Measurements from ENCODE around the gene VPS26C.
"Not testable (repeated sequence)": the region's sequence is repeated elsewhere in the genome, so short reads cannot be mapped to it uniquely, and the experiment has no call there.

Gene VPS26C

DNA sequence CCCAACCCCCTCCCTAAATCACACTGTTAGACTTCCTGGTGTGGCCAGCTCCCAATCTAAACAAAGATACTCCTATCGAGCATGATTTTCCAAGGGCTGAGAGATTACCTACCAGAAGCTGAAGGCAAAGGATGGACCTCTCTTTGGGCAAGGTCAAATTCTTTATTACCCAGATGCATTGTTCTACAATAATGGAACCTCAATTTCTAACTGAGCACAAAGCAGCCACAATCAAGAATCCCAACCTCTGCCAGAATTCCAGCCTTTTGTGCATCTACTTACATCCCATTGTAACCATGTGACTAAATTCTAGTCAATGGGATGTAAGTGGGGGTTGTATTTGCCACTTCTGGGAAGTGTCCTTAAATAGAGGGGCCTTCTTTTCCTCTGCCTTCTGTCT lies 24.9 kb upstream of the VPS26C start:
- no peak for DNase-seq
- no peaks in the 10 kb centered on the region for H3K27me3 ChIP-seq (ENCODE audit: insufficient read depth, low read depth, severe bottlenecking)
- no peak overlapping the region for H3K27ac ChIP-seq
- H3K4me3 ChIP-seq (ENCODE audit: low read depth, low read length), result no peak overlapping the region
- TF ChIP-seq, protein P1, sequence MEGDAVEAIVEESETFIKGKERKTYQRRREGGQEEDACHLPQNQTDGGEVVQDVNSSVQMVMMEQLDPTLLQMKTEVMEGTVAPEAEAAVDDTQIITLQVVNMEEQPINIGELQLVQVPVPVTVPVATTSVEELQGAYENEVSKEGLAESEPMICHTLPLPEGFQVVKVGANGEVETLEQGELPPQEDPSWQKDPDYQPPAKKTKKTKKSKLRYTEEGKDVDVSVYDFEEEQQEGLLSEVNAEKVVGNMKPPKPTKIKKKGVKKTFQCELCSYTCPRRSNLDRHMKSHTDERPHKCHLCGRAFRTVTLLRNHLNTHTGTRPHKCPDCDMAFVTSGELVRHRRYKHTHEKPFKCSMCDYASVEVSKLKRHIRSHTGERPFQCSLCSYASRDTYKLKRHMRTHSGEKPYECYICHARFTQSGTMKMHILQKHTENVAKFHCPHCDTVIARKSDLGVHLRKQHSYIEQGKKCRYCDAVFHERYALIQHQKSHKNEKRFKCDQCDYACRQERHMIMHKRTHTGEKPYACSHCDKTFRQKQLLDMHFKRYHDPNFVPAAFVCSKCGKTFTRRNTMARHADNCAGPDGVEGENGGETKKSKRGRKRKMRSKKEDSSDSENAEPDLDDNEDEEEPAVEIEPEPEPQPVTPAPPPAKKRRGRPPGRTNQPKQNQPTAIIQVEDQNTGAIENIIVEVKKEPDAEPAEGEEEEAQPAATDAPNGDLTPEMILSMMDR (IDR thresholded peaks at IDR 0.05; ENCODE audit: low read depth, low read length), result no peak
- no peaks in the 10 kb centered on the region; the same call in 1 of the 2 replicates for H3K36me3 ChIP-seq
- H3K9me3 ChIP-seq (ENCODE audit: severe bottlenecking), result no peaks in the 10 kb centered on the region

DNA sequence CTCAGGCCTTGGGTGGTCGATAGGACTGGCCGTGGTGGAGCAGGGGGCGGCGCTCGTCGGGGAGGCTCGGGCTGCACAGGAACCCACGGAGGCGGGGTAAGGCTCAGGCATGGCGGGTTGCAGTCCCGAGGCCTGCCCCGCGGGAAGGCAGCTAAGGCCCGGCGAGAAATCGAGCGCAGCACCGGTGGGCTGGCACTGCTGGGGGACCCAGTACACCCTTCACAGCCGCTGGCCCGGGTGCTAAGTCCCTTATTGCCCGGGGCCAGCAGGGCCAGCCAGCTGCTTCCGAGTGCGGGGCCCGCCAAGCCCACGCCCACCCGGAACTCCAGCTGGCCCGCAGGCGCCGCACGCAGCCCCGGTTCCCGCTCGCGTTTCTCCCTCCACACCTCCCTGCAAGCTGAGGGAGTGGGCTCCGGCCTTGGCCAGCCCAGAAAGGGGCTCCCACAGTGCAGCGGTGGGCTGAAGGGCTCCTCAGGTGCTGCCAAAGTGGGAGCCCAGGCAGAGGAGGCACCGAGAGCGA lies 16.1 kb upstream of the VPS26C start:
- H3K36me3 ChIP-seq; H3K27me3 ChIP-seq (ENCODE audit: insufficient read depth, low read depth, severe bottlenecking); H3K4me3 ChIP-seq (ENCODE audit: low read depth, low read length); H3K27ac ChIP-seq; DNase-seq; H3K9me3 ChIP-seq (ENCODE audit: severe bottlenecking): not testable (repeated sequence)

DNA sequence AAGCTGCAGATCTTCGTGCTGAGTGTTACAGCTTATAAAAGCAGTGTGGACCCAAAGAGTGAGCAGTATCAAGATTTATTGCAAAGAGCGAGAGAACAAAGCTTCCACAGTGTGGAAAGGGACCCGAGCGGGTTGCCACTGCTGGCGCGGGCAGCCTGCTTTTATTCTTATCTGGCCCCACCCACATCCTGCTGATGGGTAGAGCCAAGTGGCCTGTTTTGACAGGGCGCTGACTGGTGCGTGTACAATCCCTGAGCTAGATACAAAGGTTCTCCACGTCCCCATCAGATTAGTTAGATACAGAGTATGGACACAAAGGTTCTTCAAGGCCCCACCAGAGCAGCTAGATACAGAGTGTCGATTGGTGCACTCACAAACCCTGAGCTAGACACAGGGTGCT lies 15.5 kb upstream of the VPS26C start:
- not testable (repeated sequence) for H3K27me3 ChIP-seq (ENCODE audit: insufficient read depth, low read depth, severe bottlenecking); H3K36me3 ChIP-seq; H3K4me3 ChIP-seq (ENCODE audit: low read depth, low read length); H3K9me3 ChIP-seq (ENCODE audit: severe bottlenecking); DNase-seq; H3K27ac ChIP-seq

DNA sequence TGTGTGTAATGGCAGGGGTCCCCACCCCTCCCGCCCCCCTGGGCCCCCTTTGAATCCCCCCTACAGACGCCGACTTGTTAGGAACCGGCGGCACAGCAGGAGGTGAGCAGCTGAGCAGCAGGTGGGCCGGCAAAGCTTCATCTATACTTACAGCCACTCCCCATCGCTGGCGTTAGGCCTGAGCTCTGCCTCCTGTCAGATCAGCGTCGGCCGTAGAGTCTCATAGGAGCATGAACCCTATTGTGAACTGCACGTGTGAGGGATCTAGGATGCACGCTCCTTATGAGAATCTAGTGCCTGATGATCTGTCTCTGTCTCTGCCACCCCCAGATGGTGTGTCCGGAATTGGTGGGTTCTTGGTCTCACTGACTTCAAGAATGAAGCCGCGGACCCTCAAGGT lies 14.9 kb upstream of the VPS26C start:
- Histone ChIP-seq H3K27ac (peak overlapping the region; percentile 50), H3K27me3 (ENCODE audit: insufficient read depth, low read depth, severe bottlenecking) (no peaks in the 10 kb centered on the region), H3K4me3 (ENCODE audit: low read depth, low read length) (no peak overlapping the region; the same call in 1 of the 2 replicates), H3K9me3 (ENCODE audit: severe bottlenecking) (no peaks in the 10 kb centered on the region), H3K36me3 (peaks cover 2% of the 10 kb centered on the region; the same call in 1 of the 2 replicates)
- TF ChIP-seq, protein P1 (IDR thresholded peaks at IDR 0.05; ENCODE audit: low read depth, low read length), result no peak
- peak; percentile 89 for DNase-seq

DNA sequence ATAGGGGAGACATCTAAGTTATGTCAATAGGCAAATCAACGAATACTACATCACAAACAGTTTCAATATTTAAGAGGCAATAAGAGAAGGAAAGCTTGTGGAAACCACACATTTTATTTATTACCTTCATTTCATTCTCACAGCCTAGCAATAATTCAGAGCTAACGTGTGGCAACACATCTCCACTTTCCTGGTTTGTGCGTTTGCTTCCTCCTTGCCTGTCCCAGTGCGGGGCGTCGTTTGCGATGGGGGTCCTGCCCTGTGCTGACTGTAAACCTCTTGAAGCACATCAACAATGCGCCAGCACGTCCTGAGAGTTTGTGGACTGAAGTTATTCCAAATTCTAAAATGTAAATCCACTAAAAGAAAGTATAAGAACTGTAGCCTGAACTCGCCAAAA lies 14.4 kb upstream of the VPS26C start:
- no peaks in the 10 kb centered on the region for H3K9me3 ChIP-seq (ENCODE audit: severe bottlenecking)
- no peaks in the 10 kb centered on the region for H3K36me3 ChIP-seq
- DNase-seq, result peak; percentile 26
- H3K27me3 ChIP-seq (ENCODE audit: insufficient read depth, low read depth, severe bottlenecking), result no peaks in the 10 kb centered on the region
- peak overlapping the region; percentile 55 for H3K27ac ChIP-seq
- H3K4me3 ChIP-seq (ENCODE audit: low read depth, low read length), result peak overlapping the region; percentile 15
- TF ChIP-seq, protein P1 (IDR thresholded peaks at IDR 0.05; ENCODE audit: low read depth, low read length), result no peak

DNA sequence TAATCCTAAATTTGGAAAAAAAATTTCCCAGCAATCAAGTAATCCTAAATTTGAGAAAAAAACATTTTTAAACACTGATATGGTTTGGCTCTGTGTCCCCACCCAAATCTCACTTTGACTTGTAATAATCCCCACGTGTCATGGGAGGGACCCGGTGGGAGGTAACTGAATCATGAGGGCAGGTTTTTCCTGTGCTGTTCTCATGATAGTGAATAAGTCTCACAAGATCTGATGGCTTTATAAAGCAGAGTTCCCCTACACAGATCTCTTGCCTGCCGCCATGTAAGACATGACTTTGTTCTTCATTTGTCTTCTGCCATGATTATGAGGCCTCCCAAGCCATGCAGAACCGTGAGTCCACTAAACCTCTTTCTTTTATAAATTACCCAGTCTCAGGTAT lies 12.1 kb upstream of the VPS26C start:
- H3K36me3 ChIP-seq; H3K9me3 ChIP-seq (ENCODE audit: severe bottlenecking); H3K27me3 ChIP-seq (ENCODE audit: insufficient read depth, low read depth, severe bottlenecking); H3K4me3 ChIP-seq (ENCODE audit: low read depth, low read length): not testable (repeated sequence)
- peak overlapping the region; percentile 59 for H3K27ac ChIP-seq
- DNase-seq, result peak; percentile 31

DNA sequence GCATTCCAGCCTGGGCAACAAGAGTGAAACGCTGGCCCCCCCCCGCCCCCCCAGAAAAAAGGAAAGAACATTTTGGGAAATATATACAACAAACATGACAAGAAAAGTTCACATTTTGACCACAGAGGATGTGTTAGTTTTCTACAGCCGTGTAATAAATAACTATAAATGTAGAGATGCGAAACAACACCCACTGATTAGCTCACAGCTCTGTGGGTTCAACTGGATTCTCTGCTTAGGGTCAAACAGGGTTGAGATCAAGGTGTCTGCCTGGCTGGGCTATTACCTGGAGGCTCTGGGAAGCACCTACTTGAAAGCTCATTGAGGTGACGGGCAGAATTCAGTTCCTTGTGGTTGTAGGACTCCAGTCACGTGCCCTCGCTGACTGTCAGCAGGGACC lies 11.1 kb upstream of the VPS26C start:
- H3K27ac ChIP-seq, result peak overlapping the region; percentile 5; the same call in 1 of the 2 replicates
- H3K36me3 ChIP-seq, result no peaks in the 10 kb centered on the region
- H3K9me3 ChIP-seq (ENCODE audit: severe bottlenecking), result no peaks in the 10 kb centered on the region
- H3K27me3 ChIP-seq (ENCODE audit: insufficient read depth, low read depth, severe bottlenecking), result no peaks in the 10 kb centered on the region
- TF ChIP-seq, protein P1 (IDR thresholded peaks at IDR 0.05; ENCODE audit: low read depth, low read length), result no peak
- no peak overlapping the region for H3K4me3 ChIP-seq (ENCODE audit: low read depth, low read length)
- DNase-seq, result peak; percentile 20
